HEK293 (cell line): ENCODE measurements around the gene DIP2C.

ENCODE experiments used
- MYNN ChIP-seq: fragments of 450-650 bp; formaldehyde crosslinking; IDR thresholded peaks from 2 replicates; pipeline ENCODE4 v1.5.1; 2016; ENCODE audit warnings: missing biosample characterization, missing genetic modification characterization, borderline replicate concordance
- OSR2 ChIP-seq: fragments of 450-650 bp; formaldehyde crosslinking; IDR thresholded peaks from 2 replicates; pipeline ENCODE4 v1.5.1; 2016; ENCODE audit warnings: missing biosample characterization, missing genetic modification characterization
- PRDM10 ChIP-seq: fragments of 450-650 bp; formaldehyde crosslinking; IDR thresholded peaks from 2 replicates; pipeline ENCODE4 v1.5.1; 2016; ENCODE audit warnings: missing biosample characterization, missing genetic modification characterization
- TCF7L2 ChIP-seq: IDR thresholded peaks from 2 replicates; pipeline ENCODE4 v1.6.1; 2011; ENCODE audit warnings: low read depth, mild to moderate bottlenecking, inconsistent platforms, low read length, moderate library complexity, borderline replicate concordance
- ZBTB8A ChIP-seq: fragments of 450-650 bp; formaldehyde crosslinking; IDR thresholded peaks from 2 replicates; pipeline ENCODE4 v1.5.1; 2016; ENCODE audit warnings: missing biosample characterization, missing genetic modification characterization
- ZNF140 ChIP-seq: fragments of 450-650 bp; formaldehyde crosslinking; IDR thresholded peaks from 2 replicates; pipeline ENCODE4 v1.5.1; 2016; ENCODE audit warnings: missing biosample characterization, missing genetic modification characterization
- ZNF23 ChIP-seq: fragments of 450-650 bp; formaldehyde crosslinking; IDR thresholded peaks from 2 replicates; pipeline ENCODE4 v1.5.1; 2016; ENCODE audit warnings: missing biosample characterization, missing genetic modification characterization, borderline replicate concordance
- ZNF366 ChIP-seq: fragments of 450-650 bp; formaldehyde crosslinking; conservative IDR thresholded peaks from 2 replicates; pipeline ENCODE4 v1.5.1; 2016; ENCODE audit warnings: missing biosample characterization, missing genetic modification characterization
- TF ChIP-seq, protein P1 (sequence below): fragments of 450-650 bp; formaldehyde crosslinking; IDR thresholded peaks from 2 replicates; pipeline ENCODE4 v1.5.1; 2016; ENCODE audit warnings: missing biosample characterization, missing genetic modification characterization

- TF ChIP-seq, protein P1, sequence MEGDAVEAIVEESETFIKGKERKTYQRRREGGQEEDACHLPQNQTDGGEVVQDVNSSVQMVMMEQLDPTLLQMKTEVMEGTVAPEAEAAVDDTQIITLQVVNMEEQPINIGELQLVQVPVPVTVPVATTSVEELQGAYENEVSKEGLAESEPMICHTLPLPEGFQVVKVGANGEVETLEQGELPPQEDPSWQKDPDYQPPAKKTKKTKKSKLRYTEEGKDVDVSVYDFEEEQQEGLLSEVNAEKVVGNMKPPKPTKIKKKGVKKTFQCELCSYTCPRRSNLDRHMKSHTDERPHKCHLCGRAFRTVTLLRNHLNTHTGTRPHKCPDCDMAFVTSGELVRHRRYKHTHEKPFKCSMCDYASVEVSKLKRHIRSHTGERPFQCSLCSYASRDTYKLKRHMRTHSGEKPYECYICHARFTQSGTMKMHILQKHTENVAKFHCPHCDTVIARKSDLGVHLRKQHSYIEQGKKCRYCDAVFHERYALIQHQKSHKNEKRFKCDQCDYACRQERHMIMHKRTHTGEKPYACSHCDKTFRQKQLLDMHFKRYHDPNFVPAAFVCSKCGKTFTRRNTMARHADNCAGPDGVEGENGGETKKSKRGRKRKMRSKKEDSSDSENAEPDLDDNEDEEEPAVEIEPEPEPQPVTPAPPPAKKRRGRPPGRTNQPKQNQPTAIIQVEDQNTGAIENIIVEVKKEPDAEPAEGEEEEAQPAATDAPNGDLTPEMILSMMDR = no peak
- TF ChIP-seq ZNF23 (no peak), MYNN (tag by site-specific recombination) (no peak), ZBTB8A (tag by site-specific recombination) (no peak), TCF7L2 (no peak), ZNF366 (tag by site-specific recombination) (no peak), OSR2 (tag by site-specific recombination) (no peak), PRDM10 (tag by site-specific recombination) (no peak), ZNF140 (tag by site-specific recombination) (no peak)
Measured at GRCh38 chr10:406976-407375, 282.5 kb downstream of the DIP2C start.
